ENCODE data around the gene ID3.
"Not testable (repeated sequence)": the region's sequence is repeated elsewhere in the genome, so short reads cannot be mapped to it uniquely, and the experiment has no call there.

Gene ID3

DNA sequence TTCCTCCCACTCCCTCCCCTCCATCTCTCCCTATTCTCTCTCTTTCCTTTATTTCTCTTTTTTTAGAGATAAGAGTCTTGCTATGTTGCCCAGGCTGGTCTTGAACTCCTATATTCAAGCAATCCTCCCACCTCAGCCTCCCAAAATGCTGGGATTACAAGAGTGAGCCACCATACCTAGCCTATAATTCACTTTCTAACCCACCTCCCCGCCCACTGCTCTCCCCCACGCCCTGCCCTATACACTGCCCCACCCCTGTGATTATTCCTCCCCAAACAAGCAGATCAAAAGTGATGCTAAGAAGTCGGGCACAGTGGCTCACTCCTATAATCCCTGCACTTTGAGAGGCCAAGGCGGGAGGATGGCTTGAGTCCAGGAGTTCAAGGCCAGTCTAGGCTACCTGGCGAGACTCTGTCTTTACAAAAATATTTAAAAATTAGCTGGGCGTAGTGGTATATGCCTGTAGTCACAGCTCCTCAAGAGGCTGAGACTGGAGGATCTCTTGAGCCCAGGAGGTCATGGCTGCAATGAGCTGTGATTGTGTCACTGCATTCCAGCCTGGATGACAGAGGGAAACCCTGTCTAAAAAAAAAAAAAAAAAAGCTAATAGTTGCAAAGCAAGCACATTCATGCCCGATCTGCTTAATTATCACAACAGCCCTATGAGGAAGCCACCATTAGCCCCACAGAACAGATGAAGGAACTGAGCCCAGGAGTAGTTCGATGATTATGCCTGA is 15.4 kb downstream of the ID3 start:
- CTCF ChIA-PET, result interaction anchor here (0.6 to 18.2 kb wide), 14 partner anchors 13 to 373 kb away, joined by 3 to 506 read pairs (median 6); partner anchors contain the start of genes E2F2 and RPL11
- POLR2A ChIA-PET, result interaction anchor here (0.7 to 2.1 kb wide), 3 partner anchors 10 to 93 kb away, joined by 3 to 9 read pairs (median 4); partner anchors contain the start of gene ID3
- no peaks in the 10 kb centered on the region for H3K4me1 ChIP-seq (ENCODE audit: control insufficient read depth, insufficient read depth, low read length)
- no peaks in the 10 kb centered on the region for H3K36me3 ChIP-seq (ENCODE audit: control insufficient read depth in 2 of 2, insufficient read depth in 1 of 2, low read length in 2 of 2)
- TF ChIP-seq ZFHX2 (tag by site-specific recombination; conservative IDR thresholded peaks at IDR 0.05), result peak; percentile 56
- peak; percentile 92 for TF ChIP-seq KLF1 (tag by site-specific recombination; IDR thresholded peaks at IDR 0.05)
- TF ChIP-seq ZNF544 (tag by site-specific recombination; IDR thresholded peaks at IDR 0.05), result no peak
- peak; percentile 71; the same call in 1 of the 2 replicates for TF ChIP-seq EGR2 (tag by site-specific recombination; IDR thresholded peaks at IDR 0.05; ENCODE audit: low read depth)
- H3K4me3 ChIP-seq (ENCODE audit: low read depth, low read length), result no peak overlapping the region
- H3K27ac ChIP-seq (ENCODE audit: extremely low read depth, low read depth, low read length), result no peak overlapping the region
- no peaks in the 10 kb centered on the region for H3K9me3 ChIP-seq (ENCODE audit: control insufficient read depth, insufficient read depth, low read depth, low read length)

DNA sequence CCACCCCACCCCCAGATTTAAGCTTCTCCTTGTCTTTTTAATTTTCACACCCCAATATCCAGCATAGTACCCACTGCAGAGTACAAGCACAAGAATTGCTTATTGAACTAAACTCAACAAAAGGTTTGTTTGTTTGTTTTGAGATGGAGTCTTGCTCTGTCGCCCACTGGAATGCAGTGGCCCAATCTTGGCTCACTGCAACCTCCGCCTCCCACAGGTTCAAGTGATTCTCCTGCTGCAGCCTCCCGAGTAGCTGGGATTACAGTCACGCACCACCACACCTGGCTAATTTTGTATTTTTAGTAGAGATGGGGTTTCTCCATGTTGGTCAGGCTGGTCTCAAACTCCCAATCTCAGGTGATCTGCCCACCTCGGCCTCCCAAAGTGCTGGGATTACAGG is 16.4 kb downstream of the ID3 start:
- H3K36me3 ChIP-seq (ENCODE audit: control insufficient read depth in 2 of 2, insufficient read depth in 1 of 2, low read length in 2 of 2); POLR2A ChIA-PET; H3K9me3 ChIP-seq (ENCODE audit: control insufficient read depth, insufficient read depth, low read depth, low read length); H3K27ac ChIP-seq (ENCODE audit: extremely low read depth, low read depth, low read length); H3K4me3 ChIP-seq (ENCODE audit: low read depth, low read length); H3K4me1 ChIP-seq (ENCODE audit: control insufficient read depth, insufficient read depth, low read length): not testable (repeated sequence)
- TF ChIP-seq ZFHX2 (tag by site-specific recombination; conservative IDR thresholded peaks at IDR 0.05), result peak; percentile 14; the same call in 1 of the 2 replicates
- CTCF ChIA-PET, result interaction anchor here (0.6 to 18.2 kb wide), 6 partner anchors 47 to 400 kb away, joined by 4 to 506 read pairs (median 4); no protein-coding TSS in a partner anchor

DNA sequence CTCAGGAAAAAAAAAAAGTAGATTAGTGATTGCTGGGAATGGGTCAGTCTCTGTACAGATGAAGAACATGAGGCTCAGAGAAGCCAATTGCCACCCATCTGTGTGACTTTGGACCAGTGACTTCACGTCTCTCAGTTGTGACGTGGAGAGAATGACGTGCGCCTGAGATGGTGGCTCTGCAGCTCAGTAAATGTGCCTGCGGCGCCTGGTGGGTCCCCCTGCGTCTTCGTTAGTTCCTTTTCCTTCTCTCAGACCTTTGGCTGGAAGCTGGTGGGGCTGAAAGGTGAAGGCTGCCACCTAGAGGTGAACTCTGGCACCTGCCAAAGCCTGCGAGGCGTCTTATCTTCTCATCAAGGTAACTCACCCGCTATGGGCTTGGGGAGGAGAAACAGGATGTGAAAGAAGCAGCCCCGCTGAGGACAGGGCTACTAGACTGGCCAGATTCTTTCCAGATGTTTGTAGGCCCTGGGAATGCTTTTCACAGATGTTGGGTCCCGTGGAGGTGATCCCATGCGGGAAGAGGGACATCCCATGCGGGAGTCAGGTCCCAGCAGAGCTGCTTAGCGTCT is 19.5 kb downstream of the ID3 start:
- H3K9me3 ChIP-seq (ENCODE audit: control insufficient read depth, insufficient read depth, low read depth, low read length), result no peaks in the 10 kb centered on the region
- H3K27ac ChIP-seq (ENCODE audit: extremely low read depth, low read depth, low read length), result no peak overlapping the region
- no peaks in the 10 kb centered on the region for H3K36me3 ChIP-seq (ENCODE audit: control insufficient read depth in 2 of 2, insufficient read depth in 1 of 2, low read length in 2 of 2)
- ChIA-PET POLR2A (interaction anchor here (0.6 to 2.8 kb wide), 9 partner anchors 8 to 172 kb away, joined by 3 to 21 read pairs (median 4); partner anchors contain the start of gene E2F2), CTCF (interaction anchor here (0.5 to 18.2 kb wide), 38 partner anchors 10 to 1423 kb away, joined by 3 to 506 read pairs (median 4); partner anchors contain the start of genes ASAP3, CNR2 and E2F2)
- H3K4me3 ChIP-seq (ENCODE audit: low read depth, low read length), result no peak overlapping the region
- H3K4me1 ChIP-seq (ENCODE audit: control insufficient read depth, insufficient read depth, low read length), result no peaks in the 10 kb centered on the region
- peak; percentile 92 for TF ChIP-seq TRIM28 (IDR thresholded peaks at IDR 0.05; ENCODE audit: borderline replicate concordance, low read length)
- TF ChIP-seq ZNF776 (tag by site-specific recombination; IDR thresholded peaks at IDR 0.05; ENCODE audit: borderline replicate concordance), result no peak
- TF ChIP-seq, protein P1, sequence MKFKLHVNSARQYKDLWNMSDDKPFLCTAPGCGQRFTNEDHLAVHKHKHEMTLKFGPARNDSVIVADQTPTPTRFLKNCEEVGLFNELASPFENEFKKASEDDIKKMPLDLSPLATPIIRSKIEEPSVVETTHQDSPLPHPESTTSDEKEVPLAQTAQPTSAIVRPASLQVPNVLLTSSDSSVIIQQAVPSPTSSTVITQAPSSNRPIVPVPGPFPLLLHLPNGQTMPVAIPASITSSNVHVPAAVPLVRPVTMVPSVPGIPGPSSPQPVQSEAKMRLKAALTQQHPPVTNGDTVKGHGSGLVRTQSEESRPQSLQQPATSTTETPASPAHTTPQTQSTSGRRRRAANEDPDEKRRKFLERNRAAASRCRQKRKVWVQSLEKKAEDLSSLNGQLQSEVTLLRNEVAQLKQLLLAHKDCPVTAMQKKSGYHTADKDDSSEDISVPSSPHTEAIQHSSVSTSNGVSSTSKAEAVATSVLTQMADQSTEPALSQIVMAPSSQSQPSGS (tag by site-specific recombination; IDR thresholded peaks at IDR 0.05; ENCODE audit: low read depth), result peak; percentile 70
- TF ChIP-seq ZNF341 (tag by site-specific recombination; IDR thresholded peaks at IDR 0.05; ENCODE audit: low read depth), result no peak
- TF ChIP-seq, protein P2, sequence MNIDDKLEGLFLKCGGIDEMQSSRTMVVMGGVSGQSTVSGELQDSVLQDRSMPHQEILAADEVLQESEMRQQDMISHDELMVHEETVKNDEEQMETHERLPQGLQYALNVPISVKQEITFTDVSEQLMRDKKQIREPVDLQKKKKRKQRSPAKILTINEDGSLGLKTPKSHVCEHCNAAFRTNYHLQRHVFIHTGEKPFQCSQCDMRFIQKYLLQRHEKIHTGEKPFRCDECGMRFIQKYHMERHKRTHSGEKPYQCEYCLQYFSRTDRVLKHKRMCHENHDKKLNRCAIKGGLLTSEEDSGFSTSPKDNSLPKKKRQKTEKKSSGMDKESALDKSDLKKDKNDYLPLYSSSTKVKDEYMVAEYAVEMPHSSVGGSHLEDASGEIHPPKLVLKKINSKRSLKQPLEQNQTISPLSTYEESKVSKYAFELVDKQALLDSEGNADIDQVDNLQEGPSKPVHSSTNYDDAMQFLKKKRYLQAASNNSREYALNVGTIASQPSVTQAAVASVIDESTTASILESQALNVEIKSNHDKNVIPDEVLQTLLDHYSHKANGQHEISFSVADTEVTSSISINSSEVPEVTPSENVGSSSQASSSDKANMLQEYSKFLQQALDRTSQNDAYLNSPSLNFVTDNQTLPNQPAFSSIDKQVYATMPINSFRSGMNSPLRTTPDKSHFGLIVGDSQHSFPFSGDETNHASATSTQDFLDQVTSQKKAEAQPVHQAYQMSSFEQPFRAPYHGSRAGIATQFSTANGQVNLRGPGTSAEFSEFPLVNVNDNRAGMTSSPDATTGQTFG (tag by site-specific recombination; IDR thresholded peaks at IDR 0.05; ENCODE audit: borderline replicate concordance), result no peak
- no peak for TF ChIP-seq ZNF23 (tag by site-specific recombination; IDR thresholded peaks at IDR 0.05; ENCODE audit: borderline replicate concordance)
- no peak for TF ChIP-seq ZNF596 (tag by site-specific recombination; IDR thresholded peaks at IDR 0.05)
- TF ChIP-seq, protein P3, sequence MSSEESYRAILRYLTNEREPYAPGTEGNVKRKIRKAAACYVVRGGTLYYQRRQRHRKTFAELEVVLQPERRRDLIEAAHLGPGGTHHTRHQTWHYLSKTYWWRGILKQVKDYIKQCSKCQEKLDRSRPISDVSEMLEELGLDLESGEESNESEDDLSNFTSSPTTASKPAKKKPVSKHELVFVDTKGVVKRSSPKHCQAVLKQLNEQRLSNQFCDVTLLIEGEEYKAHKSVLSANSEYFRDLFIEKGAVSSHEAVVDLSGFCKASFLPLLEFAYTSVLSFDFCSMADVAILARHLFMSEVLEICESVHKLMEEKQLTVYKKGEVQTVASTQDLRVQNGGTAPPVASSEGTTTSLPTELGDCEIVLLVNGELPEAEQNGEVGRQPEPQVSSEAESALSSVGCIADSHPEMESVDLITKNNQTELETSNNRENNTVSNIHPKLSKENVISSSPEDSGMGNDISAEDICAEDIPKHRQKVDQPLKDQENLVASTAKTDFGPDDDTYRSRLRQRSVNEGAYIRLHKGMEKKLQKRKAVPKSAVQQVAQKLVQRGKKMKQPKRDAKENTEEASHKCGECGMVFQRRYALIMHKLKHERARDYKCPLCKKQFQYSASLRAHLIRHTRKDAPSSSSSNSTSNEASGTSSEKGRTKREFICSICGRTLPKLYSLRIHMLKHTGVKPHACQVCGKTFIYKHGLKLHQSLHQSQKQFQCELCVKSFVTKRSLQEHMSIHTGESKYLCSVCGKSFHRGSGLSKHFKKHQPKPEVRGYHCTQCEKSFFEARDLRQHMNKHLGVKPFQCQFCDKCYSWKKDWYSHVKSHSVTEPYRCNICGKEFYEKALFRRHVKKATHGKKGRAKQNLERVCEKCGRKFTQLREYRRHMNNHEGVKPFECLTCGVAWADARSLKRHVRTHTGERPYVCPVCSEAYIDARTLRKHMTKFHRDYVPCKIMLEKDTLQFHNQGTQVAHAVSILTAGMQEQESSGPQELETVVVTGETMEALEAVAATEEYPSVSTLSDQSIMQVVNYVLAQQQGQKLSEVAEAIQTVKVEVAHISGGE (tag by site-specific recombination; conservative IDR thresholded peaks at IDR 0.05; ENCODE audit: low read depth), result 0 out of 2 replicates have a peak, but pooled peaks have one; percentile 21
- TF ChIP-seq KLF7 (tag by site-specific recombination; IDR thresholded peaks at IDR 0.05; ENCODE audit: borderline replicate concordance), result no peak
- TF ChIP-seq ZNF394 (tag by site-specific recombination; IDR thresholded peaks at IDR 0.05; ENCODE audit: borderline replicate concordance), result peak; percentile 64; the same call in 1 of the 2 replicates
- TF ChIP-seq ZBTB17 (tag by site-specific recombination; IDR thresholded peaks at IDR 0.05), result peak; percentile 84
- TF ChIP-seq KLF10 (tag by site-specific recombination; IDR thresholded peaks at IDR 0.05), result no peak
- no peak for TF ChIP-seq ZFP41 (tag by site-specific recombination; IDR thresholded peaks at IDR 0.05; ENCODE audit: borderline replicate concordance)
- no peak for TF ChIP-seq OVOL3 (tag by site-specific recombination; IDR thresholded peaks at IDR 0.05)
- peak; percentile 87 for TF ChIP-seq ZNF561 (tag by site-specific recombination; IDR thresholded peaks at IDR 0.05; ENCODE audit: borderline replicate concordance)
- peak; percentile 41; the same call in 1 of the 2 replicates for TF ChIP-seq IKZF3 (tag by site-specific recombination; IDR thresholded peaks at IDR 0.05)
- TF ChIP-seq ZNF560 (tag by site-specific recombination; IDR thresholded peaks at IDR 0.05; ENCODE audit: borderline replicate concordance), result no peak

All from HEK293 (cell line).